Activated CD8-positive, alpha-beta memory T cell treated with anti-CD3 and anti-CD28 coated beads for 36 hours (primary cell): Measurements from ENCODE around the gene ITPKA. TPM values are rescaled to one million over a fixed set of nuclear protein-coding genes. Genes with fewer than 3 reads are reported as not detected.

ENCODE experiments used
- CTCF ChIA-PET: fragments of 350-600 bp; sonication (Branson Sonifier 250); formaldehyde crosslinking; loops from one replicate; lab custom pipeline; 2021; ENCODE audit warnings: antibody characterized with exemption; lab: Charles Lee
- POLR2A ChIA-PET: fragments of 350-600 bp; sonication (Branson Sonifier 250); formaldehyde crosslinking; loops from one replicate; lab custom pipeline; 2021; ENCODE audit warnings: antibody characterized with exemption; lab: Charles Lee
- total RNA-seq, 2 experiments: library from RNA; stranded (reverse); gene quantifications; one replicate each; pipeline ENCODE4 v1.2.3, GENCODE V29; 2021

ITPKA gene
- total RNA-seq, 2 experiments from 2014 or later: 0.55 to 0.57 TPM

DNA sequence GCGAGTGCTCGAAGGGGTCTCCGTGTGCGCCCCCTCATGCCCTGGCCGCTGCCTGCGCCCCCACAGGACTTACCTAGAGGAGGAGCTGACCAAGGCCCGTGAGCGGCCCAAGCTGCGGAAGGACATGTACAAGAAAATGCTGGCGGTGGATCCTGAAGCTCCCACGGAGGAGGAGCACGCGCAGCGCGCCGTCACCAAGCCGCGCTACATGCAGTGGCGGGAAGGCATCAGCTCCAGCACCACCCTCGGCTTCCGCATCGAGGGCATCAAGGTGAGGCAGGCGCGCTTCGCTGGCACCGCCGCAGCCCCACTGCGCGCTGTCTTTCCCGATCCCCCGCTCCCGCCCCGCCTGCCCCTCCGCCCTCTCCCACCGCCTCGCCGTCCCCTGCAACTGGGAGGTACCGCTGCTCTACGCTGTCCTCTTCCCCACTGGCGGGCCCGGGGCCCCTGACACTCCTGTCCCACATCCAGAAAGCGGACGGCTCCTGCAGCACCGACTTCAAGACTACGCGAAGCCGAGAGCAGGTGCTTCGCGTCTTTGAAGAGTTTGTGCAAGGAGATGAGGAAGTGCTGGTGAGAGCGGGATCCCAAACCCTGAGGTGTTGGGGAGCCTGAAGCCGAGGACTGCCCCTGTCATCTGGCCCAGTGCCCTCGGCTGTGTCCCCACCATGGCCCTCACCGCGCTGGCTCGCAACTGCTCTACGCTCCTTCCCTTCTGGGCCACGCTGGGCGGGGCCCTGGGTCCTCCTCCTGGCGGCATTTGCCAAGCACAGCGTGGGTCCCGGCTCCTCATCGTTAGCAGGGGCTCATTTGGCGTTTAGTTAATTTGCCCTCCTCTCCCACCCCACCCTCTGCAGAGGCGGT lies 8.5 kb downstream of the ITPKA start:
- ChIA-PET POLR2A (interaction anchor here (0.5 to 0.6 kb wide), 3 partner anchors 42 to 468 kb away, joined by 3 to 4 read pairs (median 3); partner anchors contain the start of gene RPAP1), CTCF (no interaction called here)

DNA sequence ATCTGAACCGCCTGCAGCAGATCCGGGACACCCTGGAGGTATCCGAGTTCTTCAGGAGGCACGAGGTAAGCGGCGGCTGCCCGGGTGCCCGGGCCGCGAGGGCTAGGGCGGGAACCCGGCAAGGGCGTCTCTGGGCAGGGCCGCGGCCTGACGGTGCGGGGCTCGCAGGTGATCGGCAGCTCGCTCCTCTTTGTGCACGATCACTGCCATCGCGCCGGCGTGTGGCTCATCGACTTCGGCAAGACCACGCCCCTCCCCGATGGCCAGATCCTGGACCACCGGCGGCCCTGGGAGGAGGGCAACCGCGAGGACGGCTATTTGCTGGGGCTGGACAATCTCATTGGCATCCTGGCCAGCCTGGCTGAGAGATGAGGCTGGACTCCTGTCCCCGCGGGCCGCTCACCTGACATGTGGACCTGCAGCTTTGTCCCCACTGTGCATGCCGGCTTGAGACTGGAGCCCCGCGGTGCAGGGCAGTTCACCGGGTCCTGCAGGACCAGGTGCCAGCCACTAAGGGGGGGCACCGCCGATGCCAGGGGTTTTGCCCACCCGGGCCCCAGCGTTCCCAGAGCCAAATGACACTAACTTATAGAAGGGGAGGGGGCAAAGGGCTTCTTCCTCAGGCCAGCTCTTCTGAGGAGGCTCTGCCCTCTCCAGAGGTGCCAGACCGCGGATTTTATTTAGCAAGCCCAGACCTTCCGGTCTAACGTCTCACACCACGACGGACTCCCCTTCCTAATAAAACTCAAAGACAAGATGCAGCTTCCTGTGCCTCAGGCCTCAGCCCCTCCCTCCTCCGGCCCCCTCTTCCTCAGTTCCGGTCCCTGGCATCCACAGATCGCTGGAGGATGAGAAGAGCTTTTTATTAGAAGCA lies 9.4 kb downstream of the ITPKA start:
- ChIA-PET CTCF (interaction anchor here (0.9 to 1.3 kb wide), 2 partner anchors 12 to 17 kb away, joined by 3 read pairs; no protein-coding TSS in a partner anchor), POLR2A (no interaction called here)

DNA sequence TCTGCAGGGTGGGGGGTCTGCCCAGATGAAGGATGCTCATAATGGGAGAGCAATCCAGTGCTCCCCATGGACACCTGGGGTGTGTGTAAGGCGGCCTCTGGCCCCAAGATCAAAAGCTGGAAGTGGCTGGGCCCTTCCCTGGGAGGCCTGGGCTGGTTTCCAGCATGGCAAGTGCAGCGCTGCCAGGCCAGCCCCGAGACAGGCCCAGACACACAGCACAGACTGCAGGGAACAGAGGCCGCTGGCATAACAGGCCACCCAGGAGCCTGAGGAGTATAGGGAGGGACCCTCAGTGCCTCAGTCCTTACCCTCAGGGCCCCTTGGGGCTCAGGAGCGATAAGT lies 10.0 kb downstream of the ITPKA start:
- ChIA-PET POLR2A (no interaction called here), CTCF (interaction anchor here (0.9 to 1.3 kb wide), 2 partner anchors 13 to 16 kb away, joined by 3 read pairs; no protein-coding TSS in a partner anchor)

DNA sequence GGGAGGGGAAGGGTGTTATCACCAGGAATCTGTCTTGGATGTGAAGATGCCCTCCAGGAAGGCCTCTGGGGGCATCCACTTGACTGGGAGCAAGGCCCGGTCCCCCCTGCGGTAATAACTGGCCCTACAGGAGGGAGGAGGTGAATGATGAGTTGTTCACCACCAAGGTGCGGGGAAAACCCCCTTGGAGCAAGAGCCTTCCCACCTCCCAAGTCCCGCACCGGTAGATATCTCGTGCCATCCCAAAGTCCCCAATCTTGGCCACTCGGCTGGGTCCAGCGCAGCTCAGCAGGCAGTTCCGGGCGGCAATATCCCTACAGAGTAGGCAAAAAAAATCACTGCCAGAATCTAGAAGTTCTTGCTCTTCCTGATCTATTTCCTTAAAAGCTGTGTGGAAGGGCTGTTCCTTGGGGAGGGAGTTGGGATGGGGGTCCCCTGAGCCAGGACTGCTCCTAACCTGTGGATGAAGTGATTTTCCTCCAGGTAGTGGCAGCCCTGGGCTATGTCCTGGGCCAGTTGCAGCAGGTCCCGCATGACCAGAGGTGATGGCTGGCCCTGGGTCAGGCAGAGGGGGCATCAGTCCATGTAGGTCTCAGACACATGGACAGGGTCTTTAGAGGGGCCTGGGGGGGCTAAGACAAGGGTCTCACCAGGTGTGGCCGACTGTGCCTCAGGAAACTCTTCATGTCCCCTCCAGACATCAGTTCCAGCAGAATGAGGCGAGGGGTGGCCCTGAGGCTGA lies 11.2 kb downstream of the ITPKA start:
- ChIA-PET POLR2A (no interaction called here), CTCF (no interaction called here)

DNA sequence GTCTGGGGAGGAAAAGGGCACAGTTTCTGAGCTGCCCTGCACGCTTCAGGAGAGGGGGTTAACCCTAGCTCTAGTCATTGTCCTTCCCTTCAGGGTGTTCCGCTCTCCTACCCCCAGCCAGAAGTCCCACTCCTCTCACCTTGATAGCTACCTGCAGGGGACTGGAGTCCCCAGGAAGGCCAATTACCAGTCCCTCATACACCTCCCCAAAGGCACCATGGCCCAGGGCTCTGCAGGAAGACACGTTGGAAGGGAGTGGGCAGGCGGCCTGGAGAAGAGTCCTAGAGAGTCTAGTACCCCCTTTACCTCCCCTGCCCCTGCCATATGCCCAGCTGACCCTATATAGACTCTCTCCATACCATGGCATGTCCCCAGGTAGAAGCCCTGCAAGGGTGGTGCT lies 12.1 kb downstream of the ITPKA start:
- CTCF ChIA-PET: interaction anchor here (2.9 kb wide), 1 partner anchor 40 kb away, joined by 14 read pairs; no protein-coding TSS in a partner anchor
- POLR2A ChIA-PET: no interaction called here

DNA sequence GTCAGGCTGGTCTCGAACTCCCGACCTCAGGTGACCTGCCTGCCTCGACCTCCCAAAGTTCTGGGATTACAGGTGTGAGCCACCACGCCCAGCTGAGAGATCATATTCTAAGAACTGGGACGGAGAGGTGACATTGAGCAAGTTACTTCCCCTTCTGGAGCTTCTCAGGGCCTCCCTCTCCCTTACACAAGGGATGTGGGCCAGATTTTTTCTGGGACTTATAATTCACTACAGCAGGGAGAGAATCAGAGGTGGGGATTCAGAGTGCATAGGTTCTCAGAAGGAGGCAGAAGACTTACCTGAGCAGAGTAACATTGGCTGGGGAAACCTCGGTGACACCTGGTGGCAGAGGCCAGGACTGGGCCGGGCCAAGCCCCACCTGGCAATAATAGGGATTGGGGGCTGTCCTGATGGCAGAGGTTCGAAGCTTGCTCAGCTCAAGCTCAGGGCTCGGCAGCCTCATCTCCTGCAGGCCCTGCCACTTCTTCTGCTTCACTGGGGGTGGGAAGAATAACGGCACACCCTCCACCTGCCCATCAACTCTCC lies 13.2 kb downstream of the ITPKA start:
- POLR2A ChIA-PET: no interaction called here
- CTCF ChIA-PET: interaction anchor here (0.6 to 2.9 kb wide), 5 partner anchors 13 to 261 kb away, joined by 3 to 14 read pairs (median 3); partner anchors contain the start of gene ITPKA

DNA sequence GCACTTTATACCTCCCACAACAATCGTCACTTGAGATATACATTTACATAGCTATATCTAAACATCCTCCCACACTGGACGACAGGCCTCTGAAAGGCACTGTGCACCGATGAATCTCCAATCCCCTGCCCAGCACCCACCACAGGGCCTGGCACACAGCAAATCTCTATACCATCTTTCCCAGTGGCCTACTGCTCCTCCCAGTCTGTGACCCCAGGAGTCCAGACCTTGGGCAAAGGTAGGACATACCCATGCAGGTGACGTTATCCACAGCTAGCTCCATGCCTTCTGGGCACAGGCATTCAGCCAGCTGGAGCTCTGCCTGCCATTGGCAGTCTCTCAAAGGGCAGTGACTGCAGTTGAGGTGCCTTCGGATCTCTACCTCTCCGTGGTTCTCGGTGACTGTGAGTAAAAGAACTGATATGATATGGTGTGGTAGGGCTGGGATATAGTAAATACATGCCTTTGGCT lies 14.2 kb downstream of the ITPKA start:
- POLR2A ChIA-PET: no interaction called here

DNA sequence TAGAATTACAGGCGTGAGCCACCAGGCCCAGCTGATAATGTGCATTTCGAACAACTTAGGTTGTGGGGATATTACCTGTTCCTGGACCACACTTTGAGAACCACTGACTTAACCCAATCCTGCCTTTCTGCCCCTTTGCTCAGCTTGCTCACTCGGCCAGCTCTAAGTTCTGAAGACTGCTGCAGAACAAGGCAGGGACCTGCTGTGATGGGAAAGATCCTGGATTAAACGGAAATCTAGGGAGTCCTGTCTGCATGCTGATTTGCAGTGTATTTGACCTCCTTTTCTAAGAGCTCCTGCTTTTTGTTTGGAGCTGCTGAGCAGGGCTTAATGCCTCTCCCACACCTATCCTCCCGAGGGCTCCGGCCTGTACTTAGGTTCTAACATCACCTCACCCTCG lies 17.1 kb downstream of the ITPKA start:
- CTCF ChIA-PET: no interaction called here
- POLR2A ChIA-PET: no interaction called here

More for the DNA sequence above, 14.2 kb downstream of the ITPKA start:
- CTCF ChIA-PET: interaction anchor here (0.8 to 2.9 kb wide), 4 partner anchors 14 to 50 kb away, joined by 3 to 14 read pairs (median 3); partner anchors contain the start of gene ITPKA

DNA sequence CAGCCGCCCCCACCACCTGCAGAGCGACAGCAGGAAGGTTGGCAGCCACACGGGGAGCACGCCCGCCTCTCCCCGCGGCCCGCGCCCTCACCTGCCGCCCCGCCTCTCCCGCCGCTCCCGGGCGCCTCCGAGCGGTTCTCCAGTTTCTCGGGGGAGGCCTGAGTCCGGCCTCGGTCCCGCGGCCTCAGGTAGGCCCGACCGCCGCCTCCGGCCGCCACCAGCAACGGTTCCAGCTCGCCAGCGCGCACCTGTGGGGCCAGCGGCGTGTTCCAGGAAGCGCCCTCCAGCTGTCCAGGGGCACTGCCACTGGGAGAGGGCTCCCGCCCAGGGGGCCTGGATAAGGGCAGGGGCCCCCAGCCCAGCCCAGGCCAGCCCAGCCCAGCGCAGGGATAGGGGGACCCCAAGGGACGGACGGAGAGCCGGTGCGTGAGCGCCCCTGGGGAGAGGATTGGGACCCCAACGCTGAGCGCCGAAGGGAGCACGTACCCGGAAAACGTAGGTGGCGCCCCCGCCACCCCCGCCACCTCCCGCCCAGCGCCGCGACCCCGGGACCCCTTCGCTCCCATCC lies 17.7 kb downstream of the ITPKA start:
- CTCF ChIA-PET: no interaction called here

DNA sequence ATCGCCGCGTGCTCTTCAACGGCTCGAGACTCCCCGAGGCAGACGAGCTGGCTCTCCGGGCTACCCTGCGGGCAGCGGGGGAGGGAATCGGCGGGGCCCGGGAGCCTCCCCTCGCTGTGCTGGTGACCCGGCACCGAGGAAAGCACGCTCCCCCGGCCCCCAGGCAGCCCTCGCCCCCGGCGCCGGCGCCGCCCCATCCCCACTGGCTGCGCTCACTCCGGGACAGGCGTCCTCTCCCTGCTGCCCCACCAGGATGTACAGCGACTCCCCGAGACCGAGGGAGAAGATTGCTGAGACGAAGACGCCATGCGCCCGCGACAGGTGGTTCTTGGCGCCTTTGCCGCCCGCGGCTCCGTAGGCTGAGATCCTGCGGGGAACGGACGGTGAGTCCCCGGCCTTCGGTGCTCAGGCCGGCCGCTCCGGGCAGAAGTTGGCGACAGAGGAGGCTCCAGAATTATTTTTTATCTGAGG lies 18.3 kb downstream of the ITPKA start:
- ChIA-PET CTCF (no interaction called here), POLR2A (no interaction called here)

More for the DNA sequence above, 17.7 kb downstream of the ITPKA start:
- POLR2A ChIA-PET: no interaction called here

DNA sequence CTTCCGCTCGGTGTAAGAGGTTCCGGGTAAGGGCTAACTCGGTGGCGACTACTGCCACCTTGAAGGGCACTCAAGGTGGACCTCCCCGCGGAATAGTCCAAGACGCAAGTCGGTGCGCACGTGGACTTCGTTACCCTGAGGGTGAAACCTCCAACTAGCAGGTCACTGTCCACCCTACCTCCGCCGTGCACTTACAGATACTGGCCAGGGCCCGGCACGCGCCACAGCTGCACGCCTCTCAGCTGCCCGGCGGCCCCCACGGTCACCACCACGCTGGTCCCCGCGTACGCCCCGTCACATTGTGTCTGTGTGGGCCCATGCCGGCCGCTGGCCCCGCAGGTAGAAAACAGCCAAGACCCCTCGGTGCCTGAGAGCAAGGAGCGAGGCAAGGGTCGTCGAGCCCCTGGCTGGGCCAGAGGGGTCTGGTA lies 18.9 kb downstream of the ITPKA start:
- CTCF ChIA-PET: no interaction called here
- POLR2A ChIA-PET: no interaction called here

DNA sequence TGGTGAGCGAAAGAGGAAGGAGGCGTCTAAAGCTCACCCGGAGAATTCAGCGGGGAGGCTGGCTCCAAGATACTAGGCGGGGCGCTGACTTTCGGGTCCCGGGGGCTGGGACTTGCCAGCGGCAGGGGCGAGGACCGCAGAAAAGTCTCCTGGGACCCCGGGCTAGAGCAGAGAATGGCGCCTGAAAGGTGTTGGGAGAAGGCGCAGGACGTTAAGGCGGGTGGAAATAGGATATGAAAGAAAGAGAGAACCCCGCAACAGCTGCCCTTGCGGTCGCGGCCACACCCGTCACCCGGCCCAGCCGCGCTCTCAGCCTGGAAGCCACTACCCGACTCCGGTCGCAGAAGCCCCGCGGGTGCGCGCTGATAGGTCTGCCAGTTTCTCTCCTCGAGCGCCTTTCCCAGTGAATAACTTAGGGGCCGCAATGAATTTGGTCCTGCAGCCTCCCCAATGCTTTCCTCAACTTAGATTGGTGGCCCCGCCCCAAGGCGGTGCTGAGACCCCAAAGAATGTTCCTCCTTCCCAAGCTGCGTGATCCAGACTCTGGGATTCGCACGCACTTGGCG lies 19.3 kb downstream of the ITPKA start:
- ChIA-PET POLR2A (no interaction called here), CTCF (no interaction called here)

DNA sequence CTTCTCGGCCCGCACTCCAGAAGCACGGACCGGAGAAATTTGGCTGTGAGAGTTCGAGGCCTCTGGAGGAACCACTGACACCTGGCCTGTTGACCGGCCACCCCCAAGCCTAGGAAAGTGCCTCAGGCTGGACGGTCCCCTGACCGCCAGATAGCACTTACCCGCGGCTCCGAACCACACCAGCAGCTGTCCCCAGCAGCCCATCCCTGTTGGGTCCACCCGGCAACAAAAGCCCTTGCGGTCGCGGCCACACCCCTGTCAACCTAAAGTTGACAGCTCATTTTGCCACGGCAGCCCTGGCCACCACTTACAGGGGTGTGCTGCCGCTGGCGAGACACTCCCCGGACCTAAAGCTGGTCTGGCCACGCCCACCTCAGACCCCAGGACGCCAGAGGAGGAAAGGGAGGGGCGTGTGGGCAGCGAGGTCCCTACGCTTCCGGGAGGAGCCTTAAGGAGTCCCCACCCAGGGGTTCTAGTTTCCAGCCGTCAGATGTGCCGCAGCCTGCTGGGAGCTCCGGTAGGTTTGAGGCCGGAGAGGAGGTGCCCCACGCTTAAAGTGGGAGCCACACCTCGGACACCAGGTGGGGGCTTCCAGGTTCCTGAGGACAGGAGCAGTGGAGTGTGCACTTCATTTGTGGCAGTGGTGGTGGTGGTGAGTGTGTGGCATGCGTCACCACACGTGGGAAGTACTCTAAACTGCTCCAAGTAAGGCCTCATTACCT lies 20.0 kb downstream of the ITPKA start, which contains the start of gene LTK:
Gene LTK (minus strand): TSS at position 322 of the 722 bp plus-strand sequence. CDS start 118 bp downstream, at position 204.
- ChIA-PET POLR2A (no interaction called here), CTCF (no interaction called here)

DNA sequence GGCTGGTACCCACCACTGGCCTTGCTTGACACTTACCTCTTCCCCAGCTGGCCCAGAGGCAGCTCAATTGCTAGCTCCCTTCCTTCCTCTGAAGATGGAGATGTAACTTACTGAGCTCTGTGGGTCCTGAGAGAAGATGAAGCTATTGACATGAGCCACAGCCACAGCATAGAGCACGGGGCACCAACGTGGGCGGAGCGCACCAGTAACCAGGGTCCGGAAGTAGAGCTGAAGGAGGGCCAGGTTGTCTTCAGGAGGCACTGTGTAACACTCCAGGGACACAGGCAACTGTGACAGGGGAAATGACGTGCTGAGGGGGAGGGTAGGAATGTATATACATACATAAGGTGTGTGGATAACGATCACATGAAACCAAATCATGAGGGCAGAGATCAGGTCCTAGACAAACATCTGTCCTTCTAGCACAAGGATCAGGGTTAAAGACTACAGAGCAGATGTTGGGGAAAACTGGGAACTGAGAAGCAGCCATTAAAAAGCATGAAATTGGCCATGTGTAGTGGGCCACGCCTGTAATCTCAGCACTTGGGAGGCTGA lies 24.3 kb downstream of the ITPKA start:
- ChIA-PET CTCF (no interaction called here), POLR2A (interaction anchor here (0.6 to 0.7 kb wide), 2 partner anchors 250 to 269 kb away, joined by 3 to 6 read pairs; no protein-coding TSS in a partner anchor)

DNA sequence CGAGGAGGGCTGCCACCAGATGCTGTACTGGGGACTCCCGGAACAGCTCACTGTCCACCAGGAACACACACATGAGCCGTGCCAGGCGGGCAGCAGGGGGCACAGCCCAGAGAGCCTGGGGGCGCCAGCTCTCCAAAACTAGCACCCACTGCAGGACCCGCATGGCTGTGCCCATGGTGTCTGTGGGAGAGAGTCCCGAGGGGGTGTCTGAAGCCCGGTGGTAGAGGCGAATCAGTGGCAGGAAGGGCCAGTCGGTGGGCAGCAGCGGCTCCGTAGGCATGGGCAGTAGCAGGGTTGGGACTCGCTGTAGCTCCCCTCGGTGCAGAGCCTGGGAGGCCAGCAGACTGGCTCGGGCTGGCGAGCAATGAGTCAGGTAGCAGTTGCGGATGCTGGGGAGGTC lies 27.0 kb downstream of the ITPKA start:
- POLR2A ChIA-PET: no interaction called here

DNA sequence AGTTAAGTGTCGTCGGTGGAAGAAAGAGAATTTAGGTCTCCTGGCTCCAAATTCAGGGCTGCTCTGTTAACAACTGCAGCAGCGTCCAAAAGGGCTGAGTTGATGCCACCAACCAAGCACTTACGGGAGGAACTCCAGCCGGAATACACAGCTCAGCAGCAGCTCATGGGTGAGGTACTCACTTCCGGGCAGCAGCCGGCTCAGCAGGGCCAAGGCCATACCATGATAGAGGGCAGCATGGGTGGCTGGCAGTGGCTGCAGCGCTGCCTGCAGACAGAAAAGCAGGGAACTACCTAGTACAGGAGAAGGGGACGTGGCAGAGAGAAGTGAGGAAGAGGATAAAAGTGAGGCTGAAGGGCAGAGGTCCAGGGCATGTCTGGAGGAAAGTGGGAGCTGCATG lies 27.9 kb downstream of the ITPKA start:
- ChIA-PET POLR2A (no interaction called here), CTCF (interaction anchor here (0.7 kb wide), 1 partner anchor 32 kb away, joined by 7 read pairs; no protein-coding TSS in a partner anchor)

More for the DNA sequence above, 27.0 kb downstream of the ITPKA start:
- CTCF ChIA-PET: interaction anchor here (1.1 to 1.6 kb wide), 2 partner anchors 17 to 54 kb away, joined by 3 to 5 read pairs; no protein-coding TSS in a partner anchor

DNA sequence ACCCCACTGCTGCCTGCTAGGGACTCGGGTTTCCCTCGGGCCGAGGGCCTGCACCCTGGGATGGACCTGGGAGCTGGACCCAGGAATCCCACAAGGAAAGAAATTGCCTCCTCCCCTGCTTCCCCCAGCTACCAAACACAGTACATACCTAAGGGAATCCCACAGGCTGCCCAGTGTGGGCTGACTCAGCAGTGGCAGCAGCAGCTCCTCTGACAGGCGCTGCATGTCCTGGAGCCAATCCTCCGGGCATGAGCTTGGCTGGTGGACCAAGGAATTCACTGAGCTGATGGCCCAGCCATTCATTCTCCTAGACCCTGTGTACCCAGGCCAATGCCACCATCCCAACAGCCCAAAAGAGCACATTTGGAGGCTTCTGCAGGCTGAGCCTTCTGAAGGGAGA lies 29.4 kb downstream of the ITPKA start:
- ChIA-PET CTCF (interaction anchor here (0.5 to 0.7 kb wide), 2 partner anchors 16 to 94 kb away, joined by 3 read pairs; no protein-coding TSS in a partner anchor), POLR2A (no interaction called here)
